Limb (tissue), 2 donors: ENCODE results near the gene KAT14.
"Not testable (repeated sequence)": the region's sequence is repeated elsewhere in the genome, so short reads cannot be mapped to it uniquely, and the experiment has no call there.

ENCODE experiments used
- DNase-seq, 2 donors: peaks; one replicate each; pipeline ENCODE4 v3.0.0-alpha.2; 2016; ENCODE audit errors: extremely low spot score in 2 of 2

The KAT14 gene

DNA sequence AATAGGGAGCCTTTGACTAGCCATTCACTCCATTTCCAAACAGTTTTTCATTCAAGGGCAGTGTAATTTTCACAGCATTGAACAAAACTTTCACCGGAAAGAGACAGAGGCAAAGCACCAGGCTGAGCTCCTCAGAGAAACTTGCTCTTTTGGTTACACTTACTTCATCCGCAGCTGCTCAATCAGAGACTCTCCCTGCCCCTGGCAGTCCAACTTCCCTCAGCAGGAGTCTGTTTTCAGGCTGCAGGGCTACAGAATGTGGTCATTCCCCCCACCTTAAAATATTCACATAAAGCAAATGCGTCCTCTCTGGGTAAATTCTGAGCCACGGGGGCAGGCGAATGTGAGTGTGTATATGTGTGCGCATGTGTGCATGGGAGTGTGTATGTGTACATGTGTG is 80.6 kb downstream of the KAT14 start:
- DNase-seq: no peak

- no peak for DNase-seq
Measured at GRCh38 chr20:18223409-18223808, 85.7 kb downstream of the KAT14 start.

GRCh38 chr20:18224968-18225568 is 87.4 kb downstream of the KAT14 start:
- DNase-seq: peak; percentile 40 to 50

- peak in 1 of 2 donors; percentile 14 for DNase-seq
Measured at GRCh38 chr20:18225632-18226031, 88.0 kb downstream of the KAT14 start.

GRCh38 chr20:18226741-18227140 is 89.1 kb downstream of the KAT14 start:
- DNase-seq: not testable (repeated sequence)

DNA sequence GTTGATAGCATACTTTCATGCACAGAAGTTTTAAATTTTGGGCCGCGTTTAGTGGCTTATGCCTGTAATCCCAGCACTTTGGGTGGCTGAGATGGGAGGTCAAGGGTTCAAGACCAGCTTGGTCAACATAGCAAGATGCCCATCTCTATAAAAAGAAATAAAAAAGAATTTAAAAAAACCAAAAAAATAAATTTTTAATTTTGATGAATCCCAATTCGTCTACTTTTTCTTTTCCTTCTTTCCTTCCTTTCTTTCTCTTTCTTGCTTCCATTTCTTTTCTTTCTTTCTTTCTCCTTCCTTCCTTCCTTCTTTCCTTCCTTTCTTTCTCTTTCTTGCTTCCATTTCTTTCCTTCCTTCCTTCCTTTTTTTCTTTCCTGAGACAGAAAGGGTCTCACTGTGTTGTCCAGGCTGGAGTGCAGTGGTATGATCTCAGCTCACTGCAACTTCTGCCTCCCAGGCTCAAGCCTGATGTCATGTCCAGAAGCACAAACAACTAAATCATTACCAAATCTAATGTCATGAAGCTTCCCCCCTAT is 95.8 kb downstream of the KAT14 start:
- no peak for DNase-seq
